Measurements from ENCODE around the gene DUSP2.

The DUSP2 gene

DNA sequence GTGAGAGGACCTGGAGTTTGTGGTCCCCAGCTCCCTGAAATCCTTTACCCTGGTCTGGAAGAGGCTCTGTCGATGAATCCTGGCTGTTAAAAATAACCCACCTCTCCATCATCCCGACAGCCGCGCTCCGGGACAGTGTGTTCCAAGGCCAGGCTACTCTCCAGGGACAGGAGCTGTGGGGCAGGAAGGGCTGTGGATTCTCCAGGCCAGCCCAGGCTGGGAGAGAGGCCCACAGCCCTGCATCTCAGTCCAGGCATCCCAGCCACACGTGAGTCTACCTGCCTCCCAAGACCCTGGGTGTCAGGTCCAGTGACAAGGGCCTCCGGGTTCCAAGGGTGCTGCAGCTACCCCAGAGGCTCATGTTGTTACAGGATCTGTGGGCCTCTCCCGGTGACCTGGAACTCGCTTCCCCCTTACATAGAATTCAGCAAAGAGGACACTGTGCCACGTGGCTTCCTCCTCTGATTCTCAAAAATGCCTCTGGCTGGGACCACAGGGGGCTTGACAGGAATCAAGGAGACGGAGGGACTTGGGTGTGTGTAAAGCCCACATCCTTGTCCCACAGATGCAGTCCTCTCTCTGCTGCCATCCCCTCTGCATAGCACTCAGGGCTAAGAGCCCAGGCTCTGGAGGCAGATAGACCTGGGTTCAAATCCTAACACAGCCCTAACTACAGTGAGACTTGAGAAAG, 46.2 kb downstream of the DUSP2 start:
- TF ChIP-seq NFIC (IDR thresholded peaks at IDR 0.05) (no peak), CREB1 (IDR thresholded peaks at IDR 0.05; ENCODE audit: low read depth) (no peak)

DNA sequence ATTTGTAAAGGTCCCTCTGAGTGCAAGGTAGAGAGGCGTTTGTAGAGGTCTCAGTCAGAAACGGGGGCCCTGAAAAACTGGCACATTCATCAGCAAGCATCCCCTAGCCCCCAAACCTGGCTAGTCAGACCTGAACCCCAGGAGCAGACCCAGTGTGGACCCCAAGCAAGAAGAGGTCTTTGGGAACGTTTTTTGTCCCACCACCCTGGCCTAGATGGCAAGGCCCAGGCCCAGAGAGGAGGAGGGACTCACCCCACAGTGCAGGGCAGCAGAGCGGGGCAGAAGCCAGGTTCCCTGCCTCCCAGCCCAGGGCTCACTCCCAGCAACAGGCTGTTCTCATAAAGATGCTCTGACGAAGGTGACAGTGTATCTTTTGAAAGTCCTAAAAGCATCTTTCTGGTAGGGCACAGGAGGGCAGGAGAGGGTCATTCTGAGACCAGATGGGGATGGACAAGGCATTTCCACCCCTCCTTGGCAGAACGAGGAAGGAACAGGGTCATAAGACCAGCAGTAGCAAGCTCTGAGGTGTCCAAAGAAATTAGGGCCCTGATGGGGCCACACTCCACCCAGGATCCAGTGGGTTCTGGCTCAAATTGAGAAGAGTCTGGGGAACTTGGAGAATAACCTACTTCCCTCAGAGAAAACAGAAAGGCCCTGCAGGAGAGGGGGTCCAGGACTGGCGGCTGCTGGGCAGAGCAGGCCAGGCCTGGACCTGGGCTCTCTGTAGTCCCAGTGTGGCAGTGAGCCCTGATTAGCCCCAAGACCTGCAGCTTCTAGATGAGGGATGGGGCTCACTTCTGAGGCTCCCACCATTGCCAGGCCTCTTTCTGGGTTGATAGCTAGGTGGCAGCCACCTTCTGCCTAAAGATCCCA, 47.1 kb downstream of the DUSP2 start:
- no peak for TF ChIP-seq TEAD4 (IDR thresholded peaks at IDR 0.05)
- TF ChIP-seq CREB1 (IDR thresholded peaks at IDR 0.05; ENCODE audit: low read depth) = no peak
- TF ChIP-seq, protein P1, sequence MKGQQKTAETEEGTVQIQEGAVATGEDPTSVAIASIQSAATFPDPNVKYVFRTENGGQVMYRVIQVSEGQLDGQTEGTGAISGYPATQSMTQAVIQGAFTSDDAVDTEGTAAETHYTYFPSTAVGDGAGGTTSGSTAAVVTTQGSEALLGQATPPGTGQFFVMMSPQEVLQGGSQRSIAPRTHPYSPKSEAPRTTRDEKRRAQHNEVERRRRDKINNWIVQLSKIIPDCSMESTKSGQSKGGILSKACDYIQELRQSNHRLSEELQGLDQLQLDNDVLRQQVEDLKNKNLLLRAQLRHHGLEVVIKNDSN (IDR thresholded peaks at IDR 0.05) = no peak
- TF ChIP-seq, protein P2, sequence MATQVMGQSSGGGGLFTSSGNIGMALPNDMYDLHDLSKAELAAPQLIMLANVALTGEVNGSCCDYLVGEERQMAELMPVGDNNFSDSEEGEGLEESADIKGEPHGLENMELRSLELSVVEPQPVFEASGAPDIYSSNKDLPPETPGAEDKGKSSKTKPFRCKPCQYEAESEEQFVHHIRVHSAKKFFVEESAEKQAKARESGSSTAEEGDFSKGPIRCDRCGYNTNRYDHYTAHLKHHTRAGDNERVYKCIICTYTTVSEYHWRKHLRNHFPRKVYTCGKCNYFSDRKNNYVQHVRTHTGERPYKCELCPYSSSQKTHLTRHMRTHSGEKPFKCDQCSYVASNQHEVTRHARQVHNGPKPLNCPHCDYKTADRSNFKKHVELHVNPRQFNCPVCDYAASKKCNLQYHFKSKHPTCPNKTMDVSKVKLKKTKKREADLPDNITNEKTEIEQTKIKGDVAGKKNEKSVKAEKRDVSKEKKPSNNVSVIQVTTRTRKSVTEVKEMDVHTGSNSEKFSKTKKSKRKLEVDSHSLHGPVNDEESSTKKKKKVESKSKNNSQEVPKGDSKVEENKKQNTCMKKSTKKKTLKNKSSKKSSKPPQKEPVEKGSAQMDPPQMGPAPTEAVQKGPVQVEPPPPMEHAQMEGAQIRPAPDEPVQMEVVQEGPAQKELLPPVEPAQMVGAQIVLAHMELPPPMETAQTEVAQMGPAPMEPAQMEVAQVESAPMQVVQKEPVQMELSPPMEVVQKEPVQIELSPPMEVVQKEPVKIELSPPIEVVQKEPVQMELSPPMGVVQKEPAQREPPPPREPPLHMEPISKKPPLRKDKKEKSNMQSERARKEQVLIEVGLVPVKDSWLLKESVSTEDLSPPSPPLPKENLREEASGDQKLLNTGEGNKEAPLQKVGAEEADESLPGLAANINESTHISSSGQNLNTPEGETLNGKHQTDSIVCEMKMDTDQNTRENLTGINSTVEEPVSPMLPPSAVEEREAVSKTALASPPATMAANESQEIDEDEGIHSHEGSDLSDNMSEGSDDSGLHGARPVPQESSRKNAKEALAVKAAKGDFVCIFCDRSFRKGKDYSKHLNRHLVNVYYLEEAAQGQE (IDR thresholded peaks at IDR 0.05; ENCODE audit: low read depth) = no peak
- TF ChIP-seq RAD21 (IDR thresholded peaks at IDR 0.05; ENCODE audit: low read depth) = no peak
- no peak for TF ChIP-seq CEBPB (IDR thresholded peaks at IDR 0.05)
- no peak for TF ChIP-seq EP300 (IDR thresholded peaks at IDR 0.05; ENCODE audit: borderline replicate concordance)
- no peak for TF ChIP-seq ZBTB7A (IDR thresholded peaks at IDR 0.05; ENCODE audit: low read depth)
- TF ChIP-seq, protein P3, sequence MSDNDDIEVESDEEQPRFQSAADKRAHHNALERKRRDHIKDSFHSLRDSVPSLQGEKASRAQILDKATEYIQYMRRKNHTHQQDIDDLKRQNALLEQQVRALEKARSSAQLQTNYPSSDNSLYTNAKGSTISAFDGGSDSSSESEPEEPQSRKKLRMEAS (IDR thresholded peaks at IDR 0.05) = no peak
- no peak for TF ChIP-seq YY1 (IDR thresholded peaks at IDR 0.05; ENCODE audit: low read depth)
- TF ChIP-seq TAF1 (IDR thresholded peaks at IDR 0.05; ENCODE audit: low read depth) = no peak
- TF ChIP-seq NFIC (IDR thresholded peaks at IDR 0.05) = no peak
- no peak for TF ChIP-seq FOXM1 (IDR thresholded peaks at IDR 0.05; ENCODE audit: borderline replicate concordance, low read depth)
- no peak for TF ChIP-seq EGR1 (IDR thresholded peaks at IDR 0.05)
- no peak for TF ChIP-seq TCF12 (IDR thresholded peaks at IDR 0.05; ENCODE audit: low read depth)

DNA sequence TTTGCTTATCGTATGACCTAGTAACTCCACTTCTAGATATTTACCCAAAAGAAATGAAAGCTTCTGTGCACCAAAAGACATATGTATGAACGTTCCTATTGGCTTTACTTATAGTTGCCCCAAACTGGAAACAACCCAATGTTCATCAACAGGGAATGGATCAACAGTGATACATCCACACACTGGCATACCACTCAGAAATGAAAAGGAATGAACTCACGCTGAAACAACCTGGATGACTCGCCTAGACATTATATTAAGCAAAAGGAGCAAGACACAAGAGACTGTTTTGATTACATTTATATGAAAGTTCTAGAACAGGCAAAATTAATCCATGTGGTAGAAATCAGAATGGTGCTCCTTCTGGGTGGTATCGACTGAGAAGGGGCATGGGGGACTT, 47.8 kb downstream of the DUSP2 start:
- TF ChIP-seq NFIC (IDR thresholded peaks at IDR 0.05) = no peak
- TF ChIP-seq CEBPB (IDR thresholded peaks at IDR 0.05) = no peak
- TF ChIP-seq EGR1 (IDR thresholded peaks at IDR 0.05) = no peak
- no peak for TF ChIP-seq ZBTB7A (IDR thresholded peaks at IDR 0.05; ENCODE audit: low read depth)
- no peak for TF ChIP-seq TAF1 (IDR thresholded peaks at IDR 0.05; ENCODE audit: low read depth)
- TF ChIP-seq EP300 (IDR thresholded peaks at IDR 0.05; ENCODE audit: borderline replicate concordance) = no peak
- TF ChIP-seq YY1 (IDR thresholded peaks at IDR 0.05; ENCODE audit: low read depth) = no peak
- TF ChIP-seq, protein P1 (IDR thresholded peaks at IDR 0.05) = no peak
- no peak for TF ChIP-seq RAD21 (IDR thresholded peaks at IDR 0.05; ENCODE audit: low read depth)
- TF ChIP-seq TCF12 (IDR thresholded peaks at IDR 0.05; ENCODE audit: low read depth) = no peak
- TF ChIP-seq, protein P3 (IDR thresholded peaks at IDR 0.05) = no peak
- TF ChIP-seq CREB1 (IDR thresholded peaks at IDR 0.05; ENCODE audit: low read depth) = no peak
- TF ChIP-seq FOXM1 (IDR thresholded peaks at IDR 0.05; ENCODE audit: borderline replicate concordance, low read depth) = no peak
- TF ChIP-seq TEAD4 (IDR thresholded peaks at IDR 0.05) = no peak
- TF ChIP-seq, protein P2 (IDR thresholded peaks at IDR 0.05; ENCODE audit: low read depth) = no peak

DNA sequence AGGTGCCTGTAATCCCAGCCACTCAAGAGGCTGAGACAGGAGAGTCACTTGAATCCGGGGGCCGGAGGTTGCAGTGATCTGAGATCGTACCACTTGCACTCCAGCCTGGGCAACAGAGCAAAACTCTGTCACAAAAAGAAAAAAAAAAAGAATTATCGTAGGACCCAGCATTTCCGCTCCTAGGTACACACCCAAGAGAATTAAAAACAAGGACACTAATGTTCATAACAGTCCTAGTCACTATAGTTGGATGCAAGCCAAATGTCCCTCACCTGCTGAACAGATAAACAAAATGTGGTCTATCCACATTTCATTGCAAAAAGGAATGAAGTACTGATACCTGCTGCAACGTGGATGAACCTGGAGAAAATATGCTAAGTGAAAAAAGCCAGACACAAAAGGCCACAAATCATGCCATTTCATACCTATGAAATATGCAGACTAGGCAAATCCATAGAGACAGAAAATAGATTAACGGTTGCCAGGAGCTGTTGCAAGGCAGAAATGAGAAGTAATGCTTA, 50.1 kb downstream of the DUSP2 start:
- TF ChIP-seq YY1 (IDR thresholded peaks at IDR 0.05; ENCODE audit: low read depth) = no peak
- peak; percentile 28; the same call in 1 of the 2 replicates for TF ChIP-seq NFIC (IDR thresholded peaks at IDR 0.05)

DNA sequence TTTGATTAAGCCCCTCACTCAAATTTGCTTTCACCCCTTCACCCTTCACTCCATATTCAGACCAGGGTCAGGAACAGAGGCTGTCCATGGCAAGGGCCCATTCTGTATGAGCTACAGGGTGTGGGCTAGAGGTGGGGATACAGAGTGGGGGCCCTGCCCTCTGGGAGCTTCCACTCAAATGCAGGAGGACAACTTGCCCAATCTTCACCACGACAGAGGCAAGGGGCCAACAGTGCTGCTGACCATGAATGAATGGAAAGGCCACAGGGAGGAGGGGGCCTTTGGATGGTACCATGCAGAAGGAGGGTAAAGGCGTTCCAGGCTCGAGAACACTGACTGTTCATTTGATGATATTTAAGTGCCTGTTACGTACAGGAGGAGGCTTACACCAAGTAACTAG, 51.7 kb downstream of the DUSP2 start:
- TF ChIP-seq FOXM1 (IDR thresholded peaks at IDR 0.05; ENCODE audit: borderline replicate concordance, low read depth) = no peak
- no peak for TF ChIP-seq YY1 (IDR thresholded peaks at IDR 0.05; ENCODE audit: low read depth)
- no peak for TF ChIP-seq TCF12 (IDR thresholded peaks at IDR 0.05; ENCODE audit: low read depth)
- no peak for TF ChIP-seq TEAD4 (IDR thresholded peaks at IDR 0.05)
- TF ChIP-seq, protein P3 (IDR thresholded peaks at IDR 0.05) = no peak
- TF ChIP-seq EP300 (IDR thresholded peaks at IDR 0.05; ENCODE audit: borderline replicate concordance) = no peak
- TF ChIP-seq, protein P2 (IDR thresholded peaks at IDR 0.05; ENCODE audit: low read depth) = no peak
- no peak for TF ChIP-seq CREB1 (IDR thresholded peaks at IDR 0.05; ENCODE audit: low read depth)
- TF ChIP-seq CEBPB (IDR thresholded peaks at IDR 0.05) = no peak
- no peak for TF ChIP-seq ZBTB7A (IDR thresholded peaks at IDR 0.05; ENCODE audit: low read depth)
- no peak for TF ChIP-seq RAD21 (IDR thresholded peaks at IDR 0.05; ENCODE audit: low read depth)
- TF ChIP-seq EGR1 (IDR thresholded peaks at IDR 0.05) = no peak
- no peak for TF ChIP-seq NFIC (IDR thresholded peaks at IDR 0.05)
- TF ChIP-seq, protein P1 (IDR thresholded peaks at IDR 0.05) = no peak
- TF ChIP-seq TAF1 (IDR thresholded peaks at IDR 0.05; ENCODE audit: low read depth) = no peak
